Central memory CD8-positive, alpha-beta T cell (primary cell): ENCODE data around the gene TPD52L1.

Source experiments
- ATAC-seq: fragments of 150-1000 bp; cut with Tn5 transposase; replicated peaks from 2 replicates; pipeline ENCODE4 v1.10.0; 2022; ENCODE audit warnings: mild to moderate bottlenecking, moderate FRiP score, moderate number of reproducible peaks; ENCODE audit not compliant: poor library complexity, severe bottlenecking; ENCODE audit errors: extremely low read depth
- DNase-seq, 2 donors: peaks; one replicate each; pipeline ENCODE4 v3.0.0; 2021; ENCODE audit warnings: low spot score in 2 of 2
- H3K27ac Mint-ChIP-seq: one replicate; pipeline ENCODE4 v1.8.0; 2022; ENCODE audit warnings: low read depth, mild to moderate bottlenecking, moderate library complexity, mixed read lengths
- H3K27me3 Mint-ChIP-seq: one replicate; pipeline ENCODE4 v1.8.0; 2022; ENCODE audit warnings: mixed read lengths
- H3K36me3 Mint-ChIP-seq: one replicate; pipeline ENCODE4 v1.8.0; 2022; ENCODE audit warnings: mild to moderate bottlenecking, moderate library complexity, mixed read lengths; ENCODE audit not compliant: insufficient read depth
- H3K4me1 Mint-ChIP-seq: one replicate; pipeline ENCODE4 v1.8.0; 2022; ENCODE audit warnings: mixed read lengths
- H3K4me3 Mint-ChIP-seq: one replicate; pipeline ENCODE4 v1.8.0; 2022; ENCODE audit warnings: mild to moderate bottlenecking, moderate library complexity, mixed read lengths
- H3K9me3 Mint-ChIP-seq: one replicate; pipeline ENCODE4 v1.8.0; 2022; ENCODE audit warnings: mixed read lengths

The TPD52L1 gene

DNA sequence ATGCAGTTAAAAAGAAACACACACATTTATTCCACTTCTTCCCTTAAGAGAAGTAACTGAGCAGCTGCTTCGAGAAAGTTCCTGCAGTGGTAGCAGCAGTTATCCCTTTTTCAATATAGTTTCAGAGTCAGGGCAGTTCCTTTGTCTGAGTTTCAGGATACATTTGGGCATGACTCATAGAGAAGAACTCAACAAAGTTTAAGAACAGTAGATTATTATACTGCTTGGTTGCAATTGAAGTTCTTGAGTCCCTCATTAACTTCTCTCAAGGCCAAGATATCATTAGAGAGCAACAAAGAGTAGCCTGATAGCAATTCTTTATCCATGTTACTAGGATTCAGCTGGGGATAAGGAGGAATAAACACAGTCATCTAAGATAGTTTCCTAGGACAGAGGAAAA, 54.4 kb downstream of the TPD52L1 start:
- no peaks in the 10 kb centered on the region for H3K9me3 Mint-ChIP-seq
- ATAC-seq (no peak), DNase-seq (no peak)
- peaks cover 5% of the 10 kb centered on the region for H3K27me3 Mint-ChIP-seq
- no peaks in the 10 kb centered on the region for H3K4me1 Mint-ChIP-seq
- H3K27ac Mint-ChIP-seq, result no peak overlapping the region
- H3K4me3 Mint-ChIP-seq, result no peak overlapping the region
- H3K36me3 Mint-ChIP-seq, result peaks cover under 1% of the 10 kb centered on the region

DNA sequence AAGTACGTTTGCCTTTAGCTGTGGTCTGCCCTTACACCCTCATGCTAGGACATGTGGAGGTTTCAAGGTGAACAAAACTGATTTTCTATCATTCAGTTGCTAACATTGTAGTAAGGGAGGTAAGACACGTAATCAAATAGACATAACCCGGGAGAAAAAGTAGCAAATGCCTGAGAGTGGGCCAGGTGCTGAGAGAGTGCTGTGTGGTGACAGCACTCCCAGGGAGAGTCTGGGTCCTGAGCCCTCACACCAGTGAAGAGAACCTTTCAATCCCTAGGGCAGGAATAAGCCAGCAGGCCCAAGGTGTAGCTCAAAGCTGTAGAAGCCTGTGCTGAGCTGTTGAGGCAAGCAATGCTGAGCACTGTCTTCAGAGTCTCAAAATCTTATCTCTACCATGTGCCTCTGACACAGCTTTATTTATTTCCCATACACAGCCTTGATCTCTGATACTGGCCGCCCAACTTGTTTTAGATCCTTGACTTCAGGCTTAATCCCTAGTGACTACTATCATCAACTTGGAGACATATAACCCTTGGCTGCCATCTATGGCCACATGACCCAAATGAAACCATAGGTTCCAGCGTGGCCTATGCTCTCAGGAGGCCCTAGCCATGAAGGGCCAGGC, 55.2 kb downstream of the TPD52L1 start:
- ATAC-seq, result no peak
- no peaks in the 10 kb centered on the region for H3K27me3 Mint-ChIP-seq
- no peaks in the 10 kb centered on the region for H3K4me1 Mint-ChIP-seq
- H3K9me3 Mint-ChIP-seq, result no peaks in the 10 kb centered on the region
- H3K36me3 Mint-ChIP-seq, result no peaks in the 10 kb centered on the region
- H3K4me3 Mint-ChIP-seq, result no peak overlapping the region
- no peak overlapping the region for H3K27ac Mint-ChIP-seq
- DNase-seq, result no peak

DNA sequence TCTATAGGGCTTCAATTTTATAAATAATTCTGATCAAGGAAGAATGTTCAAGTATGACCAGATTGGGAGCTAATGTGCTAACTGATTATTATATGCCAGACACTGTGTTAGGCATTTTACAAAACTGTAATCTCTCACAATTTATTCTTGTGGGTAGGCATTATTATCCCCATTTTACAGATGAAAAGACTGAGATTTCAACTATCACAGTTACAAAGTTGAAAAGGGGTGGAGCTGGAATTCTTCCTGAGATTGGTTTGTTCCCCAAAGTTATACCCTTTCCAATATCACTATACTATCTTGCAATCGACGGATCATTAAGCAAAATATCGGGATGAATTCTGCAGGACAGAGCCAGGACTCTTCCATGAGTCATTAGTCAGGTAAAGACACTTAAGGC, 57.1 kb downstream of the TPD52L1 start:
- ATAC-seq, result no peak
- H3K4me1 Mint-ChIP-seq, result no peaks in the 10 kb centered on the region
- H3K27ac Mint-ChIP-seq, result no peak overlapping the region

DNA sequence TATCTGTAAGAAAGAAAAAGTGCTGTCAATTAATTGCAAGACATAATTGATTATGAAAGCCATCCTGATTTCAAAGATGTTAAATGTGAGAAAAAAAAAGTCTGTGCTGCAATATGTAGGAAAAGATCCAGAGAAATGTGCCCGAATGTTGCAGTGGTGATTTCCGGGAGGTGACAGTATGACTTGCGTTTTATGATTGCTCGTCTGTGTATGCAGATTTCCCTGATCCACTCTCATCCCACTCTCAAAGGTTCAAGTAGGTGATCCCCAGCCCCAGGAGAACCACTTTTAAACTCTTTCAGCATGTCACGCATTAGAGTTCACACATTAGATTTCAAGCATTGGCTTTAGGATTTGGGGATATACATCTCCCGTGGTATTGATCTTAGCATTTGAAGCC, 57.8 kb downstream of the TPD52L1 start:
- Mint-ChIP-seq H3K4me3 (no peak overlapping the region), H3K36me3 (no peaks in the 10 kb centered on the region), H3K4me1 (no peaks in the 10 kb centered on the region), H3K27me3 (no peaks in the 10 kb centered on the region), H3K27ac (no peak overlapping the region), H3K9me3 (no peaks in the 10 kb centered on the region)
- DNase-seq (no peak), ATAC-seq (no peak)

More for the DNA sequence above, 57.1 kb downstream of the TPD52L1 start:
- no peaks in the 10 kb centered on the region for H3K9me3 Mint-ChIP-seq
- H3K4me3 Mint-ChIP-seq, result no peak overlapping the region
- no peaks in the 10 kb centered on the region for H3K27me3 Mint-ChIP-seq
- H3K36me3 Mint-ChIP-seq, result no peaks in the 10 kb centered on the region
- no peak for DNase-seq

DNA sequence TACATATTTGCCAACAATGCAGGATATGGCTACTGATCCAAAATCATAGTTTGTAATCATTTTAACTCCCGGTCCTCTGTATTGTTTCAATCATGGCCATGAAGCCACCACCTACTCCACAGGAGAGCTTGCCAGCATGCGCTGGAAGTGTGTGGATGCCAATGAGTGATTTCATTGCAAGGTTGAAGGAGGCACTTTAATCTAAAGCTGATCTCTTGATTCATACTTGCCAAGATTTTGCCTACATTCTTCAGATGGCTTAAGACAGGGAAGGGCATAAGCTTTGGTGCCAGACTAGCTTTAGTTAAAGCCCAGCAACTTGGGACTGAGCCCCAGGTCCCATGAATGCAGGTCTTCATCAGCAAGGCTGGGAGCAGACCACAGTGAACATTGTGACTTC, 58.8 kb downstream of the TPD52L1 start:
- Mint-ChIP-seq H3K9me3 (no peaks in the 10 kb centered on the region), H3K27ac (no peak overlapping the region), H3K27me3 (no peaks in the 10 kb centered on the region), H3K4me1 (no peaks in the 10 kb centered on the region), H3K4me3 (no peak overlapping the region), H3K36me3 (no peaks in the 10 kb centered on the region)
- DNase-seq, result no peak
- ATAC-seq, result no peak

DNA sequence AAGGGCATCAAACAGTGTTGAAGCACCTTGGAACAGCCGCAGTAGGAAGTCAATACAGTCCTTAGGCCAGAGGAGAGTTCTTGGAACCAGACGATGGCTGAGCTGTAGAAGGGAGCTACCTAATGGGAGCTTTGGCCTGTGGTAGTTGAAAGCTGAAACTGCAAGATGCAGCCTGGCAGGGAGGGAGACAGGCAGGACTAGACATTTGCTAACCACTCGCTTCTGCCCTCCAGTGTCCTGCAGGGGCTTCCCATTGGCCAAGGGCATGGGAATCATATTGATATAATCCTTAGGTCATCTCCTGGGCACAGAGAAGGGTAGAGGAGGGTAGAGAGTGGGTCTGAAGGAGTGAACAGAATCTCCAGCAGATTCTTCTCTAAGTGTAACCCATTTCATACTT, 60.4 kb downstream of the TPD52L1 start:
- no peaks in the 10 kb centered on the region for H3K9me3 Mint-ChIP-seq
- no peaks in the 10 kb centered on the region for H3K4me1 Mint-ChIP-seq

DNA sequence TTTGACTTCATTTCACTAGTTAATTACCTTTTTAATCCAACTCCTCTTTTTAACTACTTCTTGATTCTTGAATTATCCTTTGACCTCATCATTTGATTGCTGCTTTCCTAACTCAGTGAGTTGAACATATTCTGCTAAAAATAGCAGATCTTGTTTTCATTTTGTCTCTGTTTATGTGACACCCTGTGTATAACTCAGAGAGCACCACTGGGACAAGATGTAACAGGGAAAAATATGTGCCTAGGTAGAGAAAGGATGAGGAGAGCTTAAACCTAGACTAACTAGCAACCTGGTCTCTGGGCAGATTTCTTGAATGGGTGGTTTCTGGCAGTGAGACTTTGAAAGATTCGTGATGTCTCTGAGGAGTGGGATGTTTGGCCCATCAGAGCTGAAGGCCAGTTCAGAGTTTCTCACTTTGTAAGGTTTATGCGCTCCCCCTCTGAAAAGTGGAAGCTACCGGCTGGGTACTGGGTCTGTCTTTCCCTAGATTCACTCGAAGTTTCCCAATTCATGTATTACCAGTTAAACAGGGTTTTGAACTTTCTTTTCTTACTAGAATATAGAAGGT, 61.8 kb downstream of the TPD52L1 start:
- H3K9me3 Mint-ChIP-seq, result no peaks in the 10 kb centered on the region
- DNase-seq (no peak), ATAC-seq (no peak)
- H3K4me1 Mint-ChIP-seq, result no peaks in the 10 kb centered on the region
- no peaks in the 10 kb centered on the region for H3K36me3 Mint-ChIP-seq
- no peak overlapping the region for H3K27ac Mint-ChIP-seq
- H3K4me3 Mint-ChIP-seq, result no peak overlapping the region
- H3K27me3 Mint-ChIP-seq, result peaks cover 29% of the 10 kb centered on the region

More for the DNA sequence above, 60.4 kb downstream of the TPD52L1 start:
- Mint-ChIP-seq H3K4me3 (no peak overlapping the region), H3K36me3 (no peaks in the 10 kb centered on the region), H3K27me3 (peaks cover 15% of the 10 kb centered on the region), H3K27ac (no peak overlapping the region)
- ATAC-seq, result no peak
- DNase-seq, result no peak

DNA sequence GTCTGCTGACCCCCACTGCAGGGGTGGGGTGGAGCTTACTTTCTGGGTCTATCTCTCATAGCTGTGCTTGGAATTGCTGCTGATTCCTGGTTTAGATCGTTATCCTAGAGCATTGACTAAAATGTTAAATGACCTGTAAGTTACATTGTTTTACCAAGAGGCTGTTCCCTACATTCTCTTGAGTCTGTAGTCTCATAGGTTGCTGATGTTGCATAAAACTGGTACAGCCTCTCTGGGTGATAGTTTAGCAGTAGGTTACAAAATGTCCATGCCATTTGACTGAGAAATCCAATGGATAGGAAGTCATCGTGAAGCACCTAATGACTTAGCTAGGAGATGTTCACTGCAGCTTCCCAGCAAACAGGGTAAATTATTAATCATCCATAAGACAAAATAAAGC, 62.4 kb downstream of the TPD52L1 start:
- Mint-ChIP-seq H3K27ac (no peak overlapping the region), H3K9me3 (no peaks in the 10 kb centered on the region), H3K27me3 (peaks cover 35% of the 10 kb centered on the region), H3K36me3 (no peaks in the 10 kb centered on the region), H3K4me1 (no peaks in the 10 kb centered on the region), H3K4me3 (no peak overlapping the region)
- no peak for DNase-seq
- ATAC-seq, result no peak

DNA sequence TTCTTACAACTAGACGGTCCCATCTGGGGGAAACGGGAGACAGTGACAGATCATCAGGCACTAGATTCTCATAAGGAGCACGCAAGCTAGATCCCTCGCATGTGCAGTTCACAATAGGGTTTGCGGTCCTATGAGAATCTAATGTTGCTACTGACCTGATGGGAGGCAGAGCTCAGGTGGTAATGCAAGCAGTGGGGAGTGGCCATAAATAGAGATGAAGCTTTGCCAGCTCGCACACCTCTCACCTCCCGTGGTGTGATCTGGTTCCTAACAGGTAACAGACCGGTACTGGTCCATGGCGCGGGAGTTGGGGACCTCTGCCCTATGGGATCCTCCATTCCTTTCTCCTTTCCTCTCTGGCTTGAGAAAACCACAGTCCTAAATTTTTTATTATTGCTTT, 63.8 kb downstream of the TPD52L1 start:
- no peaks in the 10 kb centered on the region for H3K36me3 Mint-ChIP-seq
- H3K9me3 Mint-ChIP-seq, result no peaks in the 10 kb centered on the region
- no peaks in the 10 kb centered on the region for H3K4me1 Mint-ChIP-seq
- H3K4me3 Mint-ChIP-seq, result no peak overlapping the region
- DNase-seq, result no peak
- H3K27me3 Mint-ChIP-seq, result peaks cover 35% of the 10 kb centered on the region
- no peak overlapping the region for H3K27ac Mint-ChIP-seq
- no peak for ATAC-seq

DNA sequence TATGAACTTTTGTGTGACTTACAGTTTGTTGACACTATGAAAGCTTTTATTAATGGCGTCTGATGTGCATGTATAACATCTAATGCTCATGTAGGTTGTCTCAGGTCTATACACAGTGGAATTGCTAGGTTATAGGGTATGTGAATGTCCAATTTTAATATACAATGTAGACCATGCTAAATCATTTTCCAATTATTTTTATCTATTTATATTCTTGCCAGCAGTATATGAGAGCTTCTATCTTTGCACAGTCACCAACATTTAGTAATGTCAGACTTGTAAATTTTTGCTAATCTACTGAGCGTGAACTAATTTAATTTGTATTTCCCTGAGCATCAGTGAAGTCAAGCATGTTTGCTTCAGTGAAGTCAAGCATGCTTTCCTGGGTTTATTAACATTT, 64.4 kb downstream of the TPD52L1 start:
- no peaks in the 10 kb centered on the region for H3K4me1 Mint-ChIP-seq
- ATAC-seq (no peak), DNase-seq (no peak)
- H3K9me3 Mint-ChIP-seq, result no peaks in the 10 kb centered on the region
- peaks cover 35% of the 10 kb centered on the region for H3K27me3 Mint-ChIP-seq
- no peaks in the 10 kb centered on the region for H3K36me3 Mint-ChIP-seq
- H3K4me3 Mint-ChIP-seq, result no peak overlapping the region
- no peak overlapping the region for H3K27ac Mint-ChIP-seq

DNA sequence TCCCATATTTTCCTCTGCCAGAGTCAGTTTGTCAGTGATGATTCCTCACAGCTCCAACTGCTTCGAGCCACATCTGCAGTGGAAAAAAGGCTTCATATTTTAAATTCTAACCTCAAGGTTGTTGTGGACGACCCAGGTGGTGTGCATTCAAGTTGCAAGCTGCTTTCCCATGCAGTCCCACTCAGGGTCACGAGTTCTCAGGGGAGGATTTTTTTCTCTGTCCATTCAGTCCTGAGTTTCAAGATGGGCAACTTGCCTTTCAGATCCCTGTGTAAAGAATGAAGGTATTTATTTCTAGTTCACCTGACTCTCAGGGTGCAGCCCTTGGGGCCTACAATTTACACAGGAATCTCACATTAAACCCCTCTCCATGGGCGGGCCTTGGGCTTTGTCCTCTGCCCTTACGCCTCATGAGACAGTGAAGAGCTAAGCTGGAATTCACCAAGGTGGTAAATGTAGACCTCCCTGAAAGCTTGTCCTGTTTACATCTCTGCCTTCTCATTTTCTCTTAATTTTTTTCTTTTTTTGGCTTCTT, 65.9 kb downstream of the TPD52L1 start:
- Mint-ChIP-seq H3K36me3 (no peaks in the 10 kb centered on the region), H3K4me3 (no peak overlapping the region), H3K27me3 (peaks cover 35% of the 10 kb centered on the region), H3K4me1 (no peaks in the 10 kb centered on the region), H3K27ac (no peak overlapping the region), H3K9me3 (no peaks in the 10 kb centered on the region)
- no peak for ATAC-seq
- no peak for DNase-seq

DNA sequence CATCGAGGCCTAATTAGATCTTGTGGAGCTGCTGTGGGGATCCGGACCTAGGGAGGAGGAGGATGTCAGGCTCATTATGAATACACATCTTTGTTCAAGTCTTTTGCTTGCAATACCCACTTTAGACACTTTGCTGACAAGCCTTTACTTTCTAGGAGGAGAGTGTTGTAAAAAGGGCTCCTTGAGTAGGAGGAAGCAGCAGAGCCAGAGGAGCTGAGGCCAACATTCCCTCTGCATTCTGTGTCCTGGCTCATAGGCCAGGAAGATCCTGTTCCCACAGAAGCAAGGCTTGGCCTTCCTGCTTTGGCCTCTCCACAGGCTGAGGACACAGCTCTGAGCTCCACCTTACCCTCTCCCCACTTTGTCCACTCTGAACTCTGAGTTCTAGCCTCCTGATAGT, 67.1 kb downstream of the TPD52L1 start:
- no peak overlapping the region for H3K4me3 Mint-ChIP-seq
- DNase-seq, result no peak

More for the DNA sequence above, 67.1 kb downstream of the TPD52L1 start:
- no peak overlapping the region for H3K27ac Mint-ChIP-seq
- no peak for ATAC-seq
- H3K9me3 Mint-ChIP-seq, result no peaks in the 10 kb centered on the region
- H3K4me1 Mint-ChIP-seq, result no peaks in the 10 kb centered on the region
- H3K36me3 Mint-ChIP-seq, result no peaks in the 10 kb centered on the region
- H3K27me3 Mint-ChIP-seq, result peaks cover 35% of the 10 kb centered on the region
